ENCODE data around the gene COMTD1.

DNA sequence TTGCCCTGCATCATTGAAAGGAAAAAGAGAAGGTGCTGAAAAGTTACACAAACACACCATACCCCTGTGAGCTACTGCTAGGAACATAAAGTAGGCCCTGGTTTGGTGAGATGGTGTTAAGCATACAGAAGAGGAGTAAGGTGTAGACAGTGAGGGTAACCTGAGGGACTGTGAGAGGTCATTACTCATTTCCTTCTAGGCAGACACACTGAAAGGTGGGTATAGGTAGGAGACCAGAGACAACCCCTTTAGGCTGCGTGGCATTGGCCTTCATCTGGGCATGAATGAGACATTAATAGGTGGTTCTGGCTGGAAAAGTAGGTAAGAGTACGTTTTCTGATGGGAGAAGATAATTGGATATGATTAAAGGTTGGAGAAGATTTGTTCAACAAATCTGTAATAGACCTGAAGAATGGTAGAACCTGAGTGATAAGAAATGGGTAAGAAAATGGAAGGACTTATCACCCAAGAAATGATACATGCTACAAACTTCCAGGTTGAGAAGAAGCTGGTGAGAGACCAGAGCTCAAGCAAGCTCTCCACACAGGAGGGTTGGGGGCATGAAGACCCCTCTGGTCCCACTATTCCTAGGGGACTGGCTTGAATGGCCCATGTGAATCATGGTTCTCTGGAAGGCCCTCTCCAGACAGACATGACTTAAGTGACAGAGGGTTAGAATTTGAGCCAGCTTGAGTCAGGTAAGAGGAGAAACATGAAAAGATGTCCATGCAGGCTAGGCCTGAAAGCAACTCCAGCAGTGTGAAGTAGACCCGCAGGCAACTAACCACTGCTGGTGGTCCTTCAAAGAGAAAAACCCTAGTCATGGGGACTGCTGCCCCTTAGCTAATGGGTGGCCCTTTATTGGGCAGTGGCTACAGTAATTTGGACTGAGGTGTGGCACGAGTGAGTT is 3.8 kb downstream of the COMTD1 start:
- TF ChIP-seq, protein P1, sequence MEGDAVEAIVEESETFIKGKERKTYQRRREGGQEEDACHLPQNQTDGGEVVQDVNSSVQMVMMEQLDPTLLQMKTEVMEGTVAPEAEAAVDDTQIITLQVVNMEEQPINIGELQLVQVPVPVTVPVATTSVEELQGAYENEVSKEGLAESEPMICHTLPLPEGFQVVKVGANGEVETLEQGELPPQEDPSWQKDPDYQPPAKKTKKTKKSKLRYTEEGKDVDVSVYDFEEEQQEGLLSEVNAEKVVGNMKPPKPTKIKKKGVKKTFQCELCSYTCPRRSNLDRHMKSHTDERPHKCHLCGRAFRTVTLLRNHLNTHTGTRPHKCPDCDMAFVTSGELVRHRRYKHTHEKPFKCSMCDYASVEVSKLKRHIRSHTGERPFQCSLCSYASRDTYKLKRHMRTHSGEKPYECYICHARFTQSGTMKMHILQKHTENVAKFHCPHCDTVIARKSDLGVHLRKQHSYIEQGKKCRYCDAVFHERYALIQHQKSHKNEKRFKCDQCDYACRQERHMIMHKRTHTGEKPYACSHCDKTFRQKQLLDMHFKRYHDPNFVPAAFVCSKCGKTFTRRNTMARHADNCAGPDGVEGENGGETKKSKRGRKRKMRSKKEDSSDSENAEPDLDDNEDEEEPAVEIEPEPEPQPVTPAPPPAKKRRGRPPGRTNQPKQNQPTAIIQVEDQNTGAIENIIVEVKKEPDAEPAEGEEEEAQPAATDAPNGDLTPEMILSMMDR (IDR thresholded peaks at IDR 0.05): no peak
- no peak for TF ChIP-seq POLR2AphosphoS5 (IDR thresholded peaks at IDR 0.05)
- TF ChIP-seq POLR2A (IDR thresholded peaks at IDR 0.05): no peak

All from prostate gland (tissue), 2 donors.